Right renal pelvis (tissue), 4 donors: Measurements from ENCODE around the gene ADGRB2. TPM values are rescaled to one million over a fixed set of nuclear protein-coding genes. Genes with fewer than 3 reads are reported as not detected.

Experiments used
- DNase-seq, 4 donors: peaks; one replicate each; pipeline ENCODE4 v3.0.0-alpha.2; 2013; ENCODE audit warnings: low read depth in 4 of 4, low spot score in 3 of 4, missing footprints in 1 of 4
- polyA plus RNA-seq, 4 donors: library from polyadenylated mRNA; unstranded; fragments of 120-200 nt; gene quantifications; one replicate each; pipeline ENCODE4 v1.2.1, GENCODE V29; 2013; ENCODE audit not compliant: insufficient read length in 4 of 4

Gene ADGRB2
- polyA plus RNA-seq, 4 donors = 11.4 to 20.3 (median 12.2) TPM

GRCh38 chr1:31689854-31690253, 74.3 kb downstream of the ADGRB2 start:
- DNase-seq = no peak

GRCh38 chr1:31689379-31689778, 74.8 kb downstream of the ADGRB2 start:
- no peak for DNase-seq

DNA sequence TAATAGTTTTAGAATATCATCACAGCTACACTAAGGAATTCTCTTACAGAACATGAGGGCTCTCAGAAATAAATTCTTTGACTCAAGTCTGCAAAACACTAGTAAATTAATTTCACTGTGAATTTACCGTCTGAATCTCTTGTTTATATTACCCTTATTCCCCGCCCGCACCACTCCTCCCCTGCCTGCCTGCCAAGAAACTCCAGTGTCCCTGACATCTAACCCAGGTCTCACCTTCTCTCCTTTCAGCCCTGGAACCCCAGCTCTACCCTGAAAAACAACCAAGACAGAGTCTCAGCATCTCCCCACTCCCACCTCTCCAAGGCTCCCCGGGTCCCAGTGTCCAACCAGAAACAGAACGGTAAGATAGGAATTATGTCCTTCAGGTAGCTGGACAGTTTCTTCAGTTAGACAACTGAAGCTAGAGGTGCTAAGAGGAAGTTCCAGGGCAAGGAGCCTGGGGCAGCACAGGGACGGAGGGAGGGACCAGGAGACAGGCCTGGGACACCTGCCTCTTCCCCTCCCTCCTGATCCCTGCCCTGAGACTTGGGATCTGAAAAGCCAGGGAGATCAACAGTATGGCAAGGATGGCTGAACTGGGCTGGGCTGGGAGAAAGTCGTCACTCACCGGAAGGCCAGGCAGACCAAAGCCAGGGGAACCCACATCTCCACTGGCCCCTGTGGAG, 75.8 kb downstream of the ADGRB2 start:
- DNase-seq = no peak

- no peak for DNase-seq
These were observed 76.5 kb downstream of the ADGRB2 start for GRCh38 chr1:31687601-31688000.

DNA sequence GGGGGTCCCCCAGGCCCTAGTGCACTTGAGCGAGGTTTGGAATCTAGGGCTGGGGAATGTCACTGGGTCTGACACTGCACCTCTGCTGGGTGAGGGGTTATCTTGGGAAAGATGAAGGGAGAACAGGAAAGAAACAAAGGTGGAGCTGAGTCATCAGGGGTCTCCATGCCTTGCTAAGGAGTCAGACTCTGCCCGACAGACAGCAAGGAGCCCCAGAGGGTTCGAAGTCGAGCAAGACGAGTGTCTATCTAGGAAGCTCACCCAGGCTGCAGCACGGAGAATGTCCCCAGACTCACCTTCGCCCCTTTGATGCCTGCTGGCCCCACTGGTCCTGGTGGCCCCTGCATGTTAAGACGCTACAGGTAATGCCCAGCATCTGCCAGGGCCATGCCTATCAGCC, 78.3 kb downstream of the ADGRB2 start:
- DNase-seq = no peak

DNA sequence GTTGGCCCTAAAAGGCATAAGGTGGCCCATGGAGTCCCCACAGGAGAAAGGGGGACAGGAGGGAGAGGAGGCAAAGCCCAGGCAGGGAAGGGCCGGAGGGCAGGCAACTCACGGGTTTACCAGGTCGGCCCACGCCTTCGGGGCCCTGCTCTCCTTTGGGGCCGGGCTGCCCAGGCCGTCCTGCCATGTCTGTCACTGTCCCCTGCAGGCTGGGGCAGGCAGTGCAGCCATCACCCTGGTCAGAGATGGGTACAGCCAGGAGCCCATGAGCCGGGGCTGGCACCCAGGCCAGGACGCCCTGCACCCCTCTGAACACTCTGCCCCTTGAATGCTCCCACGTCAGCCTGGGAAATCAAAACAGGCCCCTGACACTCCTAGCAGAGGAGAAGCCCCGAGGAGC, 80.1 kb downstream of the ADGRB2 start:
- DNase-seq = no peak

GRCh38 chr1:31681415-31681814, 82.7 kb downstream of the ADGRB2 start:
- DNase-seq = no peak

DNA sequence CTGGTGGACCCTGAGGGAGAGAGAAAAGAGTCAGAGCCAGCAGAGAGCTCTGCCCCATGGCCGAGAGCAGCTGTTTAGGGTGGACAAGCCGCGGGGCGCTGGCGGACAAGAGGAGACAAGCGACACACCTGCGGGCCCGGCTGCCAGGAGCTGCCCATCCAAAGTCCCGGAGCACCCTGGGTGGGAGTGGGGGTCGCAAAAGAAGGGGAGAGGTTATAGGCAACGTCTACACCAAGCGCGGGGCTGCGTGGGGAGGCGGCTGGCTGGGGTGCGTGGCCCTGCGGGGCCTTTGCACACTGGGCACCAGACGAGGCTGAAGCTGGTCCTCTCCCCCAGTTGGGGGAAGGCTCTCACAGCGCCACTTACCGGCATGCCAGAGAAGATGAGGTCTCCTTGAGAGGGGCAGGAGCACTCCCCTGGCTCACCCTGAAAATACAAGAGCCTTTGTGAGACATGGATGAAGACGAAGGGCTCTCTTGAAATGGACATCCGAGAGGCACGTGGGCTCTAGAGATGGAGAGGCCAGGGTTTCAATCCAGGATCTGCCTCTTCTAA, 84.4 kb downstream of the ADGRB2 start:
- no peak for DNase-seq

DNA sequence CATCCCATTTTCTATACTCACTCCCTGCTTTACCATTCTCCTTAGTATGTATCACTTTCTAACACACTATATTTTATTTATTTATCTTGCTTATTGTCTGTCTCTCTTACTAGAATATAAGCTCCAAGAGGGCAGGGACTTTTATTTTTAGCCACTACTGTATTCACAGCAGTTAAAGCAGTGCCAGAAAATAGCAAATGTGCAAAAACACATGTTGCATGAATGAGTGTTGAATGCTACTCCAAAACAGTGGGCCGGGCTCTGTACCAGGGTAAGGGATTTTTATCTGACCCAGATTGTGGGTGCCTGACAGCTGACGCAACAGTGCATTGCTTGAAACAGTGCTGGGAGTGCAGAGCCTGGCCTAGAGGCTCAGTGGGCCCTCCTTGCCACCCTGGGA, 85.0 kb downstream of the ADGRB2 start:
- no peak for DNase-seq

GRCh38 chr1:31678681-31679080, 85.5 kb downstream of the ADGRB2 start:
- no peak for DNase-seq

- no peak for DNase-seq
These were observed 86.2 kb downstream of the ADGRB2 start for GRCh38 chr1:31677949-31678348.

- DNase-seq = no peak
These were observed 86.7 kb downstream of the ADGRB2 start for GRCh38 chr1:31677401-31677800.

Other genes with a start within 250 kb of the ADGRB2 start
- 10 to 100 TPM; 38.5 to 51.0 (median 44.1) TPM for gene TINAGL1, start 187.8 kb downstream of the ADGRB2 start, polyA plus RNA-seq
- gene HCRTR1, start 146.7 kb downstream of the ADGRB2 start, polyA plus RNA-seq = under 1 TPM in 3 of 4 donors, not detected in 1; 0.18 to 0.31 (median 0.19) TPM
- 10 to 100 TPM; 75.5 to 83.0 (median 79.1) TPM for gene PEF1, start 119.5 kb downstream of the ADGRB2 start, polyA plus RNA-seq
- gene COL16A1, start 60.3 kb downstream of the ADGRB2 start, polyA plus RNA-seq = 10 to 100 TPM; 45.0 to 56.2 (median 49.2) TPM
- under 1 TPM; 0.22 to 0.34 (median 0.26) TPM for gene SPOCD1, start 51.7 kb upstream of the ADGRB2 start, polyA plus RNA-seq
- gene PTP4A2, start 174.0 kb upstream of the ADGRB2 start, polyA plus RNA-seq = 100 to 1,000 TPM; 212 to 247 (median 238) TPM
- 100 to 1,000 TPM; 258 to 297 (median 282) TPM for gene KHDRBS1, start 249.5 kb upstream of the ADGRB2 start, polyA plus RNA-seq